Caki2 (cell line): ENCODE data around the gene SMIM29. TPM values are rescaled to one million over a fixed set of nuclear protein-coding genes. Genes with fewer than 3 reads are reported as not detected.
"Not testable (repeated sequence)": the region's sequence is repeated elsewhere in the genome, so short reads cannot be mapped to it uniquely, and the experiment has no call there.

Experiments used
- DNase-seq: peaks from one replicate; pipeline ENCODE4 v3.0.0-alpha.2; 2015; ENCODE audit warnings: low read depth
- in situ Hi-C: cut with HindIII; loops from 2 replicates; pipeline ENCODE4 v1.10.0; 2016; ENCODE audit warnings: low sequenced_read_pairs, low pct_unique_long_range_greater_than_20kb, mixed read lengths
- total RNA-seq: library from RNA; depleted of rRNA; stranded (reverse); fragments of >200 nt; shearing (Covaris generic); gene quantifications from 2 replicates; pipeline ENCODE4 v1.2.3, GENCODE V29; 2014; ENCODE audit warnings: low replicate concordance

Gene SMIM29
- total RNA-seq, 1 experiment from 2014 or later, result 57.0 TPM

- in situ Hi-C loops, result no loop called here
- DNase-seq, result no peak
Observed at GRCh38 chr6:34272013-34272926, 23.5 kb upstream of the SMIM29 start.

- DNase-seq, in situ Hi-C loops: not testable (repeated sequence)
Observed at GRCh38 chr6:34269658-34270341, 21.0 kb upstream of the SMIM29 start.

- in situ Hi-C loops, result not testable (repeated sequence)
Observed at GRCh38 chr6:34269132-34269531, 20.3 kb upstream of the SMIM29 start.

GRCh38 chr6:34267746-34268145 lies 18.9 kb upstream of the SMIM29 start:
- DNase-seq, result no peak
- in situ Hi-C loops, result no loop called here

More at GRCh38 chr6:34269132-34269531, 20.3 kb upstream of the SMIM29 start:
- not testable (repeated sequence) for DNase-seq

GRCh38 chr6:34263484-34263883 lies 14.7 kb upstream of the SMIM29 start:
- DNase-seq, in situ Hi-C loops: not testable (repeated sequence)

- DNase-seq, result no peak
- in situ Hi-C loops, result no loop called here
Observed at GRCh38 chr6:34260576-34261267, 11.9 kb upstream of the SMIM29 start.

- in situ Hi-C loops, result no loop called here
- DNase-seq, result no peak
Observed at GRCh38 chr6:34259529-34260069, 10.8 kb upstream of the SMIM29 start.

GRCh38 chr6:34252395-34252794 lies 3.6 kb upstream of the SMIM29 start:
- DNase-seq, in situ Hi-C loops: not testable (repeated sequence)

- no peak for DNase-seq
- in situ Hi-C loops, result no loop called here
Observed at GRCh38 chr6:34249469-34250261, 859 bp upstream of the SMIM29 start.

- in situ Hi-C loops, result no loop called here
- peak; percentile 67 for DNase-seq
Observed at GRCh38 chr6:34248198-34248726, 544 bp downstream of the SMIM29 start.

GRCh38 chr6:34247481-34248197 lies 1.2 kb downstream of the SMIM29 start:
- no peak for DNase-seq
- in situ Hi-C loops, result no loop called here

- in situ Hi-C loops, result no loop called here
- peak; percentile 62 for DNase-seq
Observed at GRCh38 chr6:34246563-34247391, 2.0 kb downstream of the SMIM29 start.

- DNase-seq, result no peak
- in situ Hi-C loops, result no loop called here
Observed at GRCh38 chr6:34246249-34246562, 2.6 kb downstream of the SMIM29 start.

- in situ Hi-C loops, DNase-seq: not testable (repeated sequence)
Observed at GRCh38 chr6:34245761-34246140, 3.1 kb downstream of the SMIM29 start.

- in situ Hi-C loops, DNase-seq: not testable (repeated sequence)
Observed at GRCh38 chr6:34245032-34245760, 3.6 kb downstream of the SMIM29 start.
